ENCODE data around the gene ALOX5AP. TPM values are rescaled to one million over a fixed set of nuclear protein-coding genes. Genes with fewer than 3 reads are reported as not detected.

Gene ALOX5AP
- total RNA-seq, 1 donor from 2014 or later: not detected

DNA sequence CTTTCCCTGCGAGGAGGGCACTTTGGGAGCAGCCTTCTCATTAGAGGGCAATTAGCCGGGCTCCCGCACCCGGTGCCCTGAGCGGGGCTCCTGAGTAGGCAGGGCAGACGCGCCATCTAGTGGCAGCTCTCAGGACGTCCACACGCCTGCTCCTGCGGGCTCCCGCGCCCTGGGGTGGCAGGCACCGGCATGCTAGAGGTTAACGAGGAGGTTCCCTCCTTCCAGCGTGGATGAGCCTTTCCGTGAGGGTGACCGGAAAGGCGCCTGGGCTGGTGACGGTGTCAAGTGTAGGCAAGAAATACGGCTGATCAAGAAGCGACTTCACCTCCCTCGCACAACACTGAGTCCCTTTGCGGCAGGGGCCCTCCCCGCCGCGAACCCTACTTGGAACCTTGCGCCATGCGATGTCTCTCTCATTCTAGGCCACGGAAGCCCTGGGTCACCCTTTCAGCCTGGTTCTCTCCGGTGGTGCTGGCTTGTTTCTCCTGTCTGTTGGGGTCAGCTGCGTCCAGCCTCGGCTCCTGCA, 67.7 kb downstream of the ALOX5AP start:
- H3K9me3 Mint-ChIP-seq (ENCODE audit: low read depth): no peaks in the 10 kb centered on the region
- peaks cover 26% of the 10 kb centered on the region for H3K27me3 Mint-ChIP-seq
- peak overlapping the region; percentile 54 for H3K4me3 Mint-ChIP-seq (ENCODE audit: low read depth)
- no peak overlapping the region for H3K27ac Mint-ChIP-seq
- H3K4me1 Mint-ChIP-seq (ENCODE audit: low read depth): peaks cover 7% of the 10 kb centered on the region
- peak; percentile 67 for DNase-seq (ENCODE audit: low spot score, unreplicated experiment)
- TF ChIP-seq, protein P1, sequence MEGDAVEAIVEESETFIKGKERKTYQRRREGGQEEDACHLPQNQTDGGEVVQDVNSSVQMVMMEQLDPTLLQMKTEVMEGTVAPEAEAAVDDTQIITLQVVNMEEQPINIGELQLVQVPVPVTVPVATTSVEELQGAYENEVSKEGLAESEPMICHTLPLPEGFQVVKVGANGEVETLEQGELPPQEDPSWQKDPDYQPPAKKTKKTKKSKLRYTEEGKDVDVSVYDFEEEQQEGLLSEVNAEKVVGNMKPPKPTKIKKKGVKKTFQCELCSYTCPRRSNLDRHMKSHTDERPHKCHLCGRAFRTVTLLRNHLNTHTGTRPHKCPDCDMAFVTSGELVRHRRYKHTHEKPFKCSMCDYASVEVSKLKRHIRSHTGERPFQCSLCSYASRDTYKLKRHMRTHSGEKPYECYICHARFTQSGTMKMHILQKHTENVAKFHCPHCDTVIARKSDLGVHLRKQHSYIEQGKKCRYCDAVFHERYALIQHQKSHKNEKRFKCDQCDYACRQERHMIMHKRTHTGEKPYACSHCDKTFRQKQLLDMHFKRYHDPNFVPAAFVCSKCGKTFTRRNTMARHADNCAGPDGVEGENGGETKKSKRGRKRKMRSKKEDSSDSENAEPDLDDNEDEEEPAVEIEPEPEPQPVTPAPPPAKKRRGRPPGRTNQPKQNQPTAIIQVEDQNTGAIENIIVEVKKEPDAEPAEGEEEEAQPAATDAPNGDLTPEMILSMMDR (IDR thresholded peaks at IDR 0.05; ENCODE audit: unreplicated experiment): peak; percentile 97
- no peaks in the 10 kb centered on the region for H3K36me3 Mint-ChIP-seq (ENCODE audit: insufficient read depth)

DNA sequence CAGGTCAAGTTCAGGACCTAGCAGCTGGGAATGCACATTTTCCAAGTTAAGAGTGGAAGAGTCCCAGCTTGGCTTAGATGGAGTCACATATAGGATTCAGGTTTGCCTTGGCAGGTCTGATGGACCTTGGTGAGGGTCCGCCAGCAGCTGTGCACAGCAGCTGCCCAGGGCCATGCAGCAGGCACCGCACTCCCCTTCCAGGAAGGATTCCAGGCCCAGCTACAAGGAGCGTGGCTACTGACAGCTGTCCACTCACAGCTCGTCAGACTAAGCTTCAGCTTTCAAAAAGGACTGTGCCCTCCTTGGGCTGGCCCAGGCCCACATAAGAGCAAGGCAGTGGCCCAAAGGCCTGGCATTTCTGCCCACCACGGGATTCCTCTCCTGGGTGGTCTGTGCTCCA, 68.4 kb downstream of the ALOX5AP start:
- Mint-ChIP-seq H3K27ac (no peak overlapping the region), H3K36me3 (ENCODE audit: insufficient read depth) (no peaks in the 10 kb centered on the region), H3K4me1 (ENCODE audit: low read depth) (peaks cover 7% of the 10 kb centered on the region), H3K9me3 (ENCODE audit: low read depth) (no peaks in the 10 kb centered on the region), H3K27me3 (peaks cover 26% of the 10 kb centered on the region), H3K4me3 (ENCODE audit: low read depth) (no peak overlapping the region)
- TF ChIP-seq, protein P1 (IDR thresholded peaks at IDR 0.05; ENCODE audit: unreplicated experiment): no peak
- DNase-seq (ENCODE audit: low spot score, unreplicated experiment): no peak

DNA sequence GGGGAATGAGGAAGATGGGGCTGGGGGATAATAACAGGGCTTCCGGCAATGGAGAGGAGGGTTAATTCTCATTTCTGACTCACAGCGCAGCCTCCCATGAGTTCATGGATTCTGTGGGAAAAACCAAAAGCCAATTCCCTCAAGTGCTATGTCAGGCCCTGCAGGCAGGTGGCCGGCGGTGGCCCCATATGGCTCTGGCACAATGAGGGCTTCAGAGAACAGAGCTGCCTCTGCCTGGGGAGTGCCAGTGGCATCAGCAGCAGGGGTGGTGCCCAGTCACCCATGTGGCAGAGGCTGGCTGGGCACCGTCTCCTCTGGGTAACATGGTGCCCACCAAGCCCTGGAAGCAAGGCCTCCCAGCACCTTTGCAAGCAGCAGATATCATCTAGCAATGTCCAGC, 69.1 kb downstream of the ALOX5AP start:
- H3K4me3 Mint-ChIP-seq (ENCODE audit: low read depth): no peak overlapping the region
- peaks cover 4% of the 10 kb centered on the region for H3K4me1 Mint-ChIP-seq (ENCODE audit: low read depth)
- no peaks in the 10 kb centered on the region for H3K9me3 Mint-ChIP-seq (ENCODE audit: low read depth)
- H3K36me3 Mint-ChIP-seq (ENCODE audit: insufficient read depth): no peaks in the 10 kb centered on the region
- no peak overlapping the region for H3K27ac Mint-ChIP-seq
- TF ChIP-seq, protein P1 (IDR thresholded peaks at IDR 0.05; ENCODE audit: unreplicated experiment): no peak
- H3K27me3 Mint-ChIP-seq: peaks cover 23% of the 10 kb centered on the region
- DNase-seq (ENCODE audit: low spot score, unreplicated experiment): no peak

DNA sequence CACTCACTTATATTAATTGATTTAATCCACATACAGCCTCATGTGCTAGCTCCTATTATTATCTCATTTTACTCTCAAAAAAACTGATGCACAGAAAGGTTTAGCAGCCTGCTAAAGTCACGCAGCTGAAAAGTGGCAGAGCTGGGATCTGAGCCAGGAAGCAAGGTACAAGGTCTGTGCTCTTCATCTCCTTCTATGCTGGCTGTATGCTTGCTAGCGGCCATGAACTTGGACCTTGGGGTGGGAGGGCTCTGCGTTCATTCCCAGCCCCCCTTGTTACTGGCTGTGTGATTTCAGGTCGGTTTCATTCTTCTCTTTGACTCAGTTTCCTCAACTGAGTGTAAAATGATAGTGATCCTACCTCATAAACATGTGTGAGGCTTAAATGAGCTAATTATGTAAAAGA, 69.8 kb downstream of the ALOX5AP start:
- Mint-ChIP-seq H3K27ac (no peak overlapping the region), H3K4me1 (ENCODE audit: low read depth) (peaks cover 4% of the 10 kb centered on the region), H3K27me3 (peaks cover 20% of the 10 kb centered on the region), H3K36me3 (ENCODE audit: insufficient read depth) (no peaks in the 10 kb centered on the region), H3K9me3 (ENCODE audit: low read depth) (no peaks in the 10 kb centered on the region), H3K4me3 (ENCODE audit: low read depth) (no peak overlapping the region)
- TF ChIP-seq, protein P1 (IDR thresholded peaks at IDR 0.05; ENCODE audit: unreplicated experiment): no peak
- DNase-seq (ENCODE audit: low spot score, unreplicated experiment): no peak

DNA sequence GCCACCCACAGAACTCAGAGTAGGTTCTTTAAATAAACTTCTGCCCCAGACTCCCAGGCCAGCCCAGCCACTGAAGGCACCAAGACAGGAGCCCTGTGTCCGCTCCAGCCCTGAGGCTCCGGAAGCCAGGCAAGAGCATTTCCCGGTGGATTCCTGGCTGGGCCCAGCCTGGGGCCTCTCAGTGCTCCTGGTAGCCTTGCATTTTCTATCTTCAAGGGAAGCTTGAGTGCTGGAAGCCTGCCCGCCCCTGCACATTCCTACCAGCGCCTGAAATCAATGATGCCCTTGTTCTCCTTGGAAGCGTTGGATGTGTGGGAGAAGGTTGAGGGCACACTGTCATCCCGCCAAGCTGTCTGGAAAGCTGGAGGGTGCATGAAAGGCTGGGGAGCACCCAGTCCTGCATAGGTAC, 70.3 kb downstream of the ALOX5AP start:
- no peak overlapping the region for H3K4me3 Mint-ChIP-seq (ENCODE audit: low read depth)
- no peak overlapping the region for H3K27ac Mint-ChIP-seq
- DNase-seq (ENCODE audit: low spot score, unreplicated experiment): no peak

More for the DNA sequence above, 70.3 kb downstream of the ALOX5AP start:
- Mint-ChIP-seq H3K36me3 (ENCODE audit: insufficient read depth) (no peaks in the 10 kb centered on the region), H3K4me1 (ENCODE audit: low read depth) (peaks cover 4% of the 10 kb centered on the region), H3K27me3 (peaks cover 20% of the 10 kb centered on the region), H3K9me3 (ENCODE audit: low read depth) (no peaks in the 10 kb centered on the region)
- TF ChIP-seq, protein P1 (IDR thresholded peaks at IDR 0.05; ENCODE audit: unreplicated experiment): no peak
